ENCODE data around the gene MPP7.
"Not testable (repeated sequence)": the region's sequence is repeated elsewhere in the genome, so short reads cannot be mapped to it uniquely, and the experiment has no call there.

The MPP7 gene

DNA sequence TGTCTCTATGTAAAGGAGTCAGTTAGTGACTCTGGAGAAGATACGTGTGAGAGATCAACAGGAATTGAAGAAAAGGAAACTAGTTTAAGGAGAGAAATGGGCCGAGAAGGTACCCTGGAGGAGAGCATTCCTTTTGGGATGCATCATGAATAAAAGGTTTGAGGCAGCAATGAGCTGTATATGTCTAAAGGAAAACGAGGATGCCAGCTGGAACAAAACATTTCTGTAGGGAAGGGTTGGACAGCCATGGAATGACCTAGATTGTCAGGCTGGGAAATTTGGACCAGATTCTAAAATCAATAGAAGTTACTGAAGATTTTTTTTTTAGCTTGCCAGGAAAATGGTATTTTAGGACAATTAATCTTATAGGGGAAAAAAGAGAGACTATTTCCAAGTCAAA lies 17.2 kb upstream of the MPP7 start:
- no peak overlapping the region for H3K4me3 ChIP-seq (ENCODE audit: low read depth, low read length)
- TF ChIP-seq, protein P1, sequence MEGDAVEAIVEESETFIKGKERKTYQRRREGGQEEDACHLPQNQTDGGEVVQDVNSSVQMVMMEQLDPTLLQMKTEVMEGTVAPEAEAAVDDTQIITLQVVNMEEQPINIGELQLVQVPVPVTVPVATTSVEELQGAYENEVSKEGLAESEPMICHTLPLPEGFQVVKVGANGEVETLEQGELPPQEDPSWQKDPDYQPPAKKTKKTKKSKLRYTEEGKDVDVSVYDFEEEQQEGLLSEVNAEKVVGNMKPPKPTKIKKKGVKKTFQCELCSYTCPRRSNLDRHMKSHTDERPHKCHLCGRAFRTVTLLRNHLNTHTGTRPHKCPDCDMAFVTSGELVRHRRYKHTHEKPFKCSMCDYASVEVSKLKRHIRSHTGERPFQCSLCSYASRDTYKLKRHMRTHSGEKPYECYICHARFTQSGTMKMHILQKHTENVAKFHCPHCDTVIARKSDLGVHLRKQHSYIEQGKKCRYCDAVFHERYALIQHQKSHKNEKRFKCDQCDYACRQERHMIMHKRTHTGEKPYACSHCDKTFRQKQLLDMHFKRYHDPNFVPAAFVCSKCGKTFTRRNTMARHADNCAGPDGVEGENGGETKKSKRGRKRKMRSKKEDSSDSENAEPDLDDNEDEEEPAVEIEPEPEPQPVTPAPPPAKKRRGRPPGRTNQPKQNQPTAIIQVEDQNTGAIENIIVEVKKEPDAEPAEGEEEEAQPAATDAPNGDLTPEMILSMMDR (IDR thresholded peaks at IDR 0.05; ENCODE audit: low read depth, low read length), result no peak
- TF ChIP-seq POLR2A (IDR thresholded peaks at IDR 0.05; ENCODE audit: extremely low read depth, insufficient read length) (no peak), MYC (IDR thresholded peaks at IDR 0.05; ENCODE audit: low read depth, low read length) (no peak)
- TF ChIP-seq, protein P2, sequence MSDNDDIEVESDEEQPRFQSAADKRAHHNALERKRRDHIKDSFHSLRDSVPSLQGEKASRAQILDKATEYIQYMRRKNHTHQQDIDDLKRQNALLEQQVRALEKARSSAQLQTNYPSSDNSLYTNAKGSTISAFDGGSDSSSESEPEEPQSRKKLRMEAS (IDR thresholded peaks at IDR 0.05; ENCODE audit: low read depth, low read length), result no peak
- DNase-seq (ENCODE audit: low read depth), result no peak

DNA sequence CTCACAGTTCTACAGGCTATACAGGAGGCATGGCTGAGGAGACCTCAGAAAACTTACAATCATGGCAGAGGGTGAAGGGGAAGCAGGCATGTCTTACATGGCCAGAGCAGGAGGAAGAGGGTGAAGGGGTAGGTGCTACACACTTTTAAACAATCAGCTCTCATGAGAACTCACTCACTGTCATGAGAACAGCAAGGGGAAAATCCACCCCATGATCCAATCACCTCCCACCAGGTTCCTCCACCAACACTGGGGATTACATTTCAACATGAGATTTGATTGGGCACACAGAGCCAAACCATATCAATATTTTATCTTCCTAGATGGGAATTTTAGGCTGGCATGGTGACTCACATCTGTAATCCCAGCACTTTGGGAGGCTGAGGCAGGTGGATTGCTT lies 16.2 kb upstream of the MPP7 start:
- H3K4me3 ChIP-seq (ENCODE audit: low read depth, low read length); DNase-seq (ENCODE audit: low read depth): not testable (repeated sequence)

DNA sequence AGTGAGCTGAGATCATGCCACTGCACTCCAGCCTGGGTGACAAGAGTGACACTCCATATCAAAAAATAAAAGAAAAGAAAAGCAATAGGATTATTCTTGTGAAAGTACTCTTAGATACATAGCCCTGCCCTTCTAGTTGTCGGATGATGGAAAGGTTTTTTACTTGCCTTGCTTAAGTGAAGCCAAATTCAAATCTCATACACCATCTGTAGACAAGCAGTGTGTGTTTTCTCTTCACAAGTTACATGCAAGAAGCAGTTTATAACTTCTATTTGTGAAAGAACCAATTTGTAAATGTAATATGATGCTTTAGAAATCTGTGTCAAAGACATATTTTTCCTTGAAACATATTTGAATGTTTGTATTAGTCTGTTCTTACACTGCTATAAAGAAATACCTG lies 15.8 kb upstream of the MPP7 start:
- TF ChIP-seq MYC (IDR thresholded peaks at IDR 0.05; ENCODE audit: low read depth, low read length), result no peak
- TF ChIP-seq, protein P1 (IDR thresholded peaks at IDR 0.05; ENCODE audit: low read depth, low read length), result no peak
- no peak for TF ChIP-seq POLR2A (IDR thresholded peaks at IDR 0.05; ENCODE audit: extremely low read depth, insufficient read length)
- TF ChIP-seq, protein P2 (IDR thresholded peaks at IDR 0.05; ENCODE audit: low read depth, low read length), result no peak
- no peak for DNase-seq (ENCODE audit: low read depth)
- no peak overlapping the region for H3K4me3 ChIP-seq (ENCODE audit: low read depth, low read length)

DNA sequence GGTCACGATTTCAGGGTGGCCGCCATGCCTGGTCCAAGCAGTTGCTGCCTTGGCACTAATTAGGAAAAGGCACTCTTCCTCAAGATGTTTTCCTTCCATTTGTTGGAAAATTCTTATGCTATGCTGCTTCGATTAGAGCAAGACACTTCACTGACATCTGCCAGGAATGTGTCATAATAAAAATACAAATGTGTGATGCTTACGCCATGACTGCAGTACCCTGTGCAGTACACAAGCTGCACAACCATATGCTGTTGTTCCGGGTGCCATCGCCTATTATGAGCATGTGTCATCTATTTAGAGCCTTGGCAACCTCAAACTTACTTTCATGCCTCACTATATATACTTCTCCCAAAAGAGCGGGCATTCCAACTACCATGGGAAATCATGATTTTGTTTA lies 14.9 kb upstream of the MPP7 start:
- DNase-seq (ENCODE audit: low read depth), result no peak
- H3K4me3 ChIP-seq (ENCODE audit: low read depth, low read length), result no peak overlapping the region
- TF ChIP-seq POLR2A (IDR thresholded peaks at IDR 0.05; ENCODE audit: extremely low read depth, insufficient read length) (no peak), MYC (IDR thresholded peaks at IDR 0.05; ENCODE audit: low read depth, low read length) (no peak)
- TF ChIP-seq, protein P2 (IDR thresholded peaks at IDR 0.05; ENCODE audit: low read depth, low read length), result no peak
- TF ChIP-seq, protein P1 (IDR thresholded peaks at IDR 0.05; ENCODE audit: low read depth, low read length), result no peak

DNA sequence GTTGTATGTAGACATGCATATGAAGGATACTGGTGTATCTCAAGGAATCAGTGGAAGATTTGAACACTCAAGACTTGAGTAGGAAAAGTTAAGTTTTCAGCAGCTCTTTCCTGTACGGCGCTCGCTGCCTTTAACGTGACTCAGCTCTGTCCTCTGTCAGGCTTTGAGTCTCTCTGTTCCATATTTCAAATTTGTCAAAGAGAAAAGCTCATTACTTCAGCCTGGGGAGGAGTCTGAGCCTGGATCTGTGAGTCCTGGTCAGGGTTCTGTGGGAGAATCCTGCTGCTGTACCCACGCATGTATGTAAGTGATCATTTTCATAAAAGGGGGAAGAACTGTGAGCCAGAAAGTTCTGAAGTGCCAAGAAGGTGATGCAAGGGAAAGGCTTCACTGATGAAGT lies 13.8 kb upstream of the MPP7 start:
- H3K4me3 ChIP-seq (ENCODE audit: low read depth, low read length), result no peak overlapping the region
- TF ChIP-seq POLR2A (IDR thresholded peaks at IDR 0.05; ENCODE audit: extremely low read depth, insufficient read length), result no peak
- TF ChIP-seq, protein P2 (IDR thresholded peaks at IDR 0.05; ENCODE audit: low read depth, low read length), result no peak
- TF ChIP-seq MYC (IDR thresholded peaks at IDR 0.05; ENCODE audit: low read depth, low read length), result no peak
- TF ChIP-seq, protein P1 (IDR thresholded peaks at IDR 0.05; ENCODE audit: low read depth, low read length), result no peak
- DNase-seq (ENCODE audit: low read depth), result no peak

DNA sequence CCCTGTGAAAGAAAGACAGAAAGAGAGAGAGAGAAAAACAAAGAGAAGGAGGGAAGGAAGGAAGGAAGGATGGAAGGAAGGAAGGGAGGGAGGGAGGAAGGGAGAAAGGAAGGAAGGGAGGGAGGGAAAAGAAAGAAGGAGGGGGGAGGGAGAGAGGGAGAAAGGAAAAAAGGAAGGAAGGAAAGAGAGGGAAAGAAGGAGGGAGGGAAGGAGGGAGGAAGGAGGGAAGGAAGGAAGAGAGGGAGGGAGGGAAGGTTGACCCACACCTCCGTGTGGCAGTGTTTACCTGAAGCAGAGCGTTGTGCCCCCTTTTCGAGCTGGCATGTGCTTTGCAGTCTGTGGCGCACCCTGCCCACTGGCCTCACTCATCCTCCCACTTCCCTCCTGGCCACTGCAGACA lies 12.3 kb upstream of the MPP7 start:
- TF ChIP-seq, protein P2 (IDR thresholded peaks at IDR 0.05; ENCODE audit: low read depth, low read length), result no peak
- TF ChIP-seq, protein P1 (IDR thresholded peaks at IDR 0.05; ENCODE audit: low read depth, low read length), result no peak
- TF ChIP-seq POLR2A (IDR thresholded peaks at IDR 0.05; ENCODE audit: extremely low read depth, insufficient read length) (no peak), MYC (IDR thresholded peaks at IDR 0.05; ENCODE audit: low read depth, low read length) (no peak)
- DNase-seq (ENCODE audit: low read depth), result no peak
- H3K4me3 ChIP-seq (ENCODE audit: low read depth, low read length), result no peak overlapping the region

Measured in NB4 (cell line).